NCI-H1694 (cell line): ENCODE data around the gene SPATA24.
"Not testable (repeated sequence)": the region's sequence is repeated elsewhere in the genome, so short reads cannot be mapped to it uniquely, and the experiment has no call there.

Source experiments
- DNase-seq: peaks from one replicate; lab custom pipeline; 2025; lab: John Stamatoyannopoulos, UW

Gene SPATA24

GRCh38 chr5:139394654-139395566, 9.0 kb downstream of the SPATA24 start, which contains the start of gene PROB1:
Gene PROB1, minus strand, starts transcription at chr5:139395104. Its CDS starts 23 bp downstream, at chr5:139395081.
- DNase-seq, result no peak

GRCh38 chr5:139394123-139394653, 9.7 kb downstream of the SPATA24 start:
- DNase-seq, result no peak

DNA sequence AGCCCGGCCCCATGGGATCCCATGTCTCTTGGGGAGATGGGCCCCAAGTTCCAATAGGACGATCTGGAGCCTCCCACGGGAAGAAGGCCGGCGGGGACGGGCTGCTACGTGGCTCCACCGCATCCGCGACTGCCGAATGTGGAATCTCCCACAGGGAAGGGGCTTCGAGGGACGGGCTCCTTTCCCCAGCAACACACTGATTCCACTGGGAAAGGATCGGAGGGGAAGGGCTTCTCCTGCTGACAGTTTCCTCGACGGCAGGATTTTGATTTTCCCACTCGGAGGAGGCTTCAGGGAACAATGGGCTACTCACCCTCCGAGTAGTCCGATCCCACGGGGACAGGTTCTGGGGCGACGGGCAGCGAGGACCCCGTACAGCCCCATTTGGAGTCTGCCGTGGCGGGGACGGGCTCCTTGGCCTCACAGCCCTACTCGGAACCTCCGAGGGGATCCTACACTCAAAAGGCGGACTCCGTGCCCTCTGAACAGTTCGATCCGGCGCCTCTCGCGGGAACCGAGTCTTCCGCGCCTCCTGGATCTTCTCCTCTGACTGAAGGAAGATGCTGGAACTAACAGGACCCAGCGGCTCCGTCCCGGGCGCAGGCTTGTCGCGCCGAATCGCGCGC, 10.3 kb downstream of the SPATA24 start:
- DNase-seq, result no peak

DNA sequence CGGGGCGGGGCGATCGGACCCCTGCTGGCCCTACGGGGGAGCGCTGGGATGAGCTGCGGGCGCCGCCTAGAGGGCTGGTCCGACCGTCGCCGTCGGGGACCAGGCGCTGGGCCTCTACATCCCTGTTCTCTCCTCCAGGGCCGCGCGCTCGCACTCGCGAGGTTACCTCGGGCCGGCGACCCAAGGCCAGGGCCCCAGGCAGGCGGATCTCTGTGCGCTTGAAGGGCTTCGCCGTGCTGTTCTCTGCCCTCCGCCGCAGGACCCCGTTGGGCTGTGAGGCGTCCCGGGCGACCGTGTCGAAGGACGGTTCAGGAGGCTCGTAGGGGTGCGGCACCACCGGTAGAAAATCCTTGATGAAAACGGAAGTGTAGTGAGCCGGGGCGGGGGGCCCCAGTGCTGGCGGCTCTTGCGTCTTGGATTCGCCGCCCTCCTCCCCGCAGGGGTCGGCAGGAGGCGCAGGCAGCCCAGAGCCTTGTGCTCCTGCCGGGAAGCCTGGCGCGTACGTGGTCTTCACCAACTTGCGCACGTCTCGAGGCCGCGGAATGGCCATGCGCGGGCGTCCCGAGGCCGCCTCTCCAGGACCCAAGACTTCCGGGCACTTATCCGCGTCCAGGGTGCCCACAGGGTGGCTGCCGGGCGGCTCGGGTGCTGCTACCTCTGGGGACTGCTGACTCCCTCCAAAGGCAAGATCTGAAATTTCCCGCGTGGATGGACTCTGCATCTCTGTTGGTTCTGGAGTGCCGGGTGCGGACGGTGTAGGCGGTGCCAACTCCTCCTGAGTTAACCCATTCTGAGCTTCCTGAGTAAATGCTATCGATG, 11.0 kb downstream of the SPATA24 start:
- DNase-seq, result peak; percentile 19

- DNase-seq, result no peak
These were observed 11.6 kb downstream of the SPATA24 start for GRCh38 chr5:139392324-139392677.

GRCh38 chr5:139391570-139392323, 12.1 kb downstream of the SPATA24 start:
- DNase-seq, result no peak

DNA sequence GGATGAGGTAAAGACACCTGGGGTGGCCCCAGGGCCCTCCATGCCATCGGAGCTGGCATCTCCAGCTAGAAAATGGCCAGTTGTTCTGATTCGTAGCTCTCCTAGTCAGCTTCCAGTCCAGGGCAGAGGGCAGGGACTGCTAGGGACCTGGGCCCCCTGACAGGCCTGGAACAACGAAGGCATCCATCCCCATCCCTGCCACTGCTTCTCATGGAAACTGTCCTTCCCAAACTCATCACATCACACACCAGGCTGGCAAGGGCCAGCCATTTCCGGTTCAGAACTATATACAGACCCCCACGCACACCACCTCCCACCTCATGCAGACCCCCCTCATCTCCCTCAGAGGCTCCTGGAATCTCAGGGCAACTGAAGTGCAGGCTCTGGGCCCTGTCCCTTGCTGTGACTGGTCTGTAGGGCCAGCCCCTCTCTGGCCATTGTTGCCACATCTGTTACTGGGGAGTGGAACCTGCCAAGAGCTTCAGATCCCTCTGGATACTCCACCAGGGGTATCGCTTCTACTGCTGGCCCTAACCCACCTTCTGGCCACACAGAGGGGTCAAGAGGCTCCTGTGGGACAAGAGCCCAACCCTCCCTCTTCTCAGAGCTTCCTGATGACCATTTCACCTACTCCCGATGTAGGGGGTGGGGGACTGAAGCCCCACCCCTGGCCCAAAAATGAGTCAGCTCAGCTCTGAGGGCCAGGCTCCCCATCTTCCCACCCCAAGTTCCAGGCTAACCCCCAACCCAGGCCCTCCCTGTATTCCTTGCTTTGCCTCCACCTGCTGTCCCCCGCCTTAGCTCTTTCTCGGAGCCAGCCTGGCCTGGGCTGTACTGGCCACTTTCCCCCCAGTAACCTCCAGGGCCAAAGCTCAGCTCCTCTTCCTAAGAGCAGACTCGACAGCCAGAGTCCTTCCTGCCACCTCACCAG, 13.0 kb downstream of the SPATA24 start:
- no peak for DNase-seq

DNA sequence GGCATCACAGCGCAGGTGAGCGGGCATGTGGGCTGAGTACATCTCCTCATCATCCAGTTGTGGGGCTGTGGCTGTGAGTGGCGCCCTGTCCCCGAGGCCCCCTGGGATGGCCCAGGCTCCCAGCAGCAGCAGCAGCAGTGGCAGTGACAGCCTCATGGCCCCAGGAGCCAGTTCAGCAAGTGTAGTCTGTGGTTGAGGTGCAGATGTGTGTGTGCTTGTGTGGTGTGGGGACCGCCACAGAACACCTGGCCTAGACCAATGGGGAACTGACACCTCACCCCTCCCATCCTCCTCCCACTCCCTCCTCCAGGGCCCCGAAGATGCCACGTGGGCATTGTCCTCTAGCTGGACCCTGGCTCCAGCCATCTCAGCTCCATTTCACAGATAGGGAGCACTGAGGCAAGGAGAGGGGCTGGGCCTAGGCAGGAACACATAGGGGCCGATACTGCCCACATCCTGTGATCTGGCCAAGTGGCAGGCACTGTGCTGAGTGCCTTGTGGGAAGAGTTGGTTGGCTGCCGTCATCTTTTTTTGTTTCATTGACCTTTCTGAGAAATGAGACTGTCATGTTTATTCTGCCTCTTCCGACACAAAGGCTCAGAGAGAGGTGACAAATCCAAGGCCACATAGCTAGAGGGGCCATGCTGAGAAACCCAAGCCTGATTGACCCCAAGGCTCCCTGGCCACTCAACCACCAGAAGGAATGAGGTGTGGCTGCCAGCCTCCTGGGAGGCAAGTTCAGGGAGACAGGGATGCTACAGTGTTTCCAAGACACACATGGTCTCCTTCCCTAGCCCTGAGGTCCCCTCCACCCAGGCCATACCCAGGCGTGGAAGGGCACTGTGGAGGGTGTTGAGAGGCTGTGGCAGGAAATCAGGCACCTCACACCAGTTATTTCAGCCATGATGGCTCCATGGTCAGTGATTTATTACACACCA, 13.9 kb downstream of the SPATA24 start, which contains the start of gene MZB1:
MZB1 (minus strand) TSS at position 213 of the 938 bp plus-strand sequence; CDS start at position 156, 57 bp downstream.
- DNase-seq, result no peak

- DNase-seq, result no peak
These were observed 15.6 kb downstream of the SPATA24 start for GRCh38 chr5:139388198-139388821.

GRCh38 chr5:139387611-139388197, 16.2 kb downstream of the SPATA24 start:
- no peak for DNase-seq

GRCh38 chr5:139386956-139387355, 16.9 kb downstream of the SPATA24 start:
- not testable (repeated sequence) for DNase-seq

- DNase-seq, result no peak
These were observed 17.8 kb downstream of the SPATA24 start for GRCh38 chr5:139386050-139386438.

GRCh38 chr5:139385061-139386049, 18.5 kb downstream of the SPATA24 start:
- DNase-seq, result no peak

DNA sequence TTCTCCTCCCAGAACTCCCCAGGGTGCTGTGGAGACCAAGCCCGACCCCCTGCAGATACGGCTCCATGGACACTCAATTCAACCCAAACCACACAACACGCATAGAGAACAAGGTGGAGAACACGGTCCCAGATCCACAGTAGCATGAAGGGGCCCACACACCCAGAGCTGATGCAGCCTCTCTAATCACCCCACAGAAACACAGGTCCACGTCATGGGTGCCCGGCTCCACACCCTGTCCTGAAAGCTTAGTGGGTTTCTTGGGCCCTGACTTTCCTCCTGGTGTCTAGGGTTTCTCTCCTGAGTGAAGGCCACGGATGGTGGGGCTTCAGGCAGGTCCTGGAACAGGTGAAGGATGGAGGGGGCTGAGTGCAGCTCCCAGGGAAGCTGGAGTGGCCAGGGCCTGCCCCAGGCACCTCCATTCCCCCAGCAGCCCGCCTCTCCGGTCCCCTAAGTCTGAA, 19.3 kb downstream of the SPATA24 start:
- no peak for DNase-seq

DNA sequence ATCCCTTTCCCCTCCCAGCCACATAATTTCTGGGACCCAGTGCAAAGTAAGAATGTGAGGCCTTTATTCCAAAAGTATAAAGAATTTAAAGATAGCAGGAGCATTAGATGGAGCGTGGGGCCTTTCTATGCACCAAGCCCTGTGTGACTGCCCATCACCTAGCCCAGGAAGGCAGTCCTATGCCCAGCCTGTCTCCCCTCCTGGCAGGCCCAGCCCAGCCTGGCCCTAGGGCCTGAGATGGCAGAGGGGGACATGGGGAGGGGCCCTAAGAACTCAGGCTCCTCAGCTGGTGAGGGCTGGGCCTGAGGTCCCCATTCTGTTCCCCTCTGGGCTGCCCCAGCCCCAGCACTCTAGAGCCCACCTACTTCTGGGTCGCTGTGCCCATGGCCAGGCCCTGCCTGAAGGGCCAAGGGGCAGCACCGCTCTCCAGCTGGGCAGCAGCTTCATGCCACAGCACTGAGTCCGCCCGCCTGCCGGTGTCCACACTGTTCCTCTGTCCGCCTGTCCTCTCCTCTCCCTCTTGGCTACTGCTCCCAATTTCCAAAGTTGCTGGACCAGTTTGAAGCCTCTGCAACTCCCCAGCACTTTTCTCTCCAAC, 19.8 kb downstream of the SPATA24 start:
- DNase-seq, result no peak

- no peak for DNase-seq
These were observed 20.5 kb downstream of the SPATA24 start, which contains the start of gene SLC23A1 for GRCh38 chr5:139383275-139383992. Gene SLC23A1, minus strand, starts transcription at chr5:139383297. Its CDS starts 44 bp downstream, at chr5:139383253.
